ENCODE data around the gene PDE6C.

PDE6C gene

GRCh38 chr10:93594518-93594917 lies 17.8 kb upstream of the PDE6C start:
- no peak for DNase-seq (ENCODE audit: low spot score)

GRCh38 chr10:93595378-93596161 lies 16.8 kb upstream of the PDE6C start:
- DNase-seq (ENCODE audit: low spot score) = no peak

GRCh38 chr10:93596539-93596938 lies 15.8 kb upstream of the PDE6C start:
- DNase-seq (ENCODE audit: low spot score) = no peak

GRCh38 chr10:93597075-93597599 lies 15.2 kb upstream of the PDE6C start:
- DNase-seq (ENCODE audit: low spot score) = no peak

- no peak for DNase-seq (ENCODE audit: low spot score)
Measured at GRCh38 chr10:93598157-93598556, 14.2 kb upstream of the PDE6C start.

GRCh38 chr10:93599335-93599734 lies 13.0 kb upstream of the PDE6C start:
- no peak for DNase-seq (ENCODE audit: low spot score)

GRCh38 chr10:93599778-93600177 lies 12.6 kb upstream of the PDE6C start:
- no peak for DNase-seq (ENCODE audit: low spot score)

GRCh38 chr10:93600446-93601145 lies 11.7 kb upstream of the PDE6C start:
- DNase-seq (ENCODE audit: low spot score) = no peak

- no peak for DNase-seq (ENCODE audit: low spot score)
Measured at GRCh38 chr10:93601146-93601773, 11.1 kb upstream of the PDE6C start, which contains the start of gene RBP4. Gene RBP4, minus strand, starts transcription at chr10:93601235. Its CDS starts 207 bp downstream, at chr10:93601028.

- DNase-seq (ENCODE audit: low spot score) = no peak
Measured at GRCh38 chr10:93601774-93602162, 10.6 kb upstream of the PDE6C start.

- DNase-seq (ENCODE audit: low spot score) = no peak
Measured at GRCh38 chr10:93603023-93603422, 9.3 kb upstream of the PDE6C start.

- no peak for DNase-seq (ENCODE audit: low spot score)
Measured at GRCh38 chr10:93604146-93604545, 8.2 kb upstream of the PDE6C start.

- DNase-seq (ENCODE audit: low spot score) = no peak
Measured at GRCh38 chr10:93608421-93608820, 3.9 kb upstream of the PDE6C start.

GRCh38 chr10:93613126-93613525 lies 789 bp downstream of the PDE6C start:
- no peak for DNase-seq (ENCODE audit: low spot score)

- no peak for DNase-seq (ENCODE audit: low spot score)
Measured at GRCh38 chr10:93614101-93614825, 1.9 kb downstream of the PDE6C start.

- no peak for DNase-seq (ENCODE audit: low spot score)
Measured at GRCh38 chr10:93615576-93616235, 3.4 kb downstream of the PDE6C start.

GRCh38 chr10:93620925-93621324 lies 8.6 kb downstream of the PDE6C start:
- DNase-seq (ENCODE audit: low spot score) = no peak

- no peak for DNase-seq (ENCODE audit: low spot score)
Measured at GRCh38 chr10:93622942-93623341, 10.6 kb downstream of the PDE6C start.

GRCh38 chr10:93628858-93629257 lies 16.5 kb downstream of the PDE6C start:
- no peak for DNase-seq (ENCODE audit: low spot score)

- DNase-seq (ENCODE audit: low spot score) = no peak
Measured at GRCh38 chr10:93629647-93630305, 17.4 kb downstream of the PDE6C start.

Data from CD4-positive, alpha-beta T cell treated with Interleukin-6 at 100 ng/mL for 8 hours (primary cell).